HepG2 (cell line): ENCODE results near the gene PDE6H.

Experiments
- CTCF ChIP-seq: sonication (generic); formaldehyde crosslinking; IDR thresholded peaks from 2 replicates; pipeline ENCODE4 v1.5.0; 2020; ENCODE audit warnings: mild to moderate bottlenecking, missing genetic modification reagents, moderate library complexity
- EHMT2 ChIP-seq: fragments of 200-600 bp; sonication (generic); IDR thresholded peaks from 2 replicates; pipeline ENCODE4 v1.7.0; 2017; ENCODE audit warnings: antibody characterized with exemption, low read depth, low read length, borderline replicate concordance
- ESRRA ChIP-seq: sonication (generic); formaldehyde crosslinking; IDR thresholded peaks from 2 replicates; pipeline ENCODE4 v1.5.1; 2020; ENCODE audit warnings: mild to moderate bottlenecking, low read depth, missing genetic modification reagents
- POLR2A ChIP-seq, 2 experiments: IDR thresholded peaks; 2 replicates each; pipeline ENCODE4 v1.6.1; 2011; ENCODE audit warnings: low read depth in 2 of 2, low read length in 2 of 2, mild to moderate bottlenecking in 1 of 2, moderate library complexity in 1 of 2; ENCODE audit not compliant: insufficient read depth in 1 of 2
- POLR2AphosphoS2 ChIP-seq: IDR thresholded peaks from 2 replicates; pipeline ENCODE4 v1.6.1; 2011; ENCODE audit warnings: low read depth, low read length, improper control_type of control experiment
- TARDBP ChIP-seq: sonication (generic); formaldehyde crosslinking; IDR thresholded peaks from 2 replicates; pipeline ENCODE4 v1.8.0; 2022; ENCODE audit warnings: mild to moderate bottlenecking, missing genetic modification reagents
- ZNF572 ChIP-seq: sonication (generic); formaldehyde crosslinking; IDR thresholded peaks from 2 replicates; pipeline ENCODE4 v1.5.1; 2020; ENCODE audit warnings: mild to moderate bottlenecking, missing genetic modification reagents
- ZNF75D ChIP-seq: sonication (generic); formaldehyde crosslinking; IDR thresholded peaks from 2 replicates; pipeline ENCODE4 v1.8.1; 2023; ENCODE audit warnings: missing genetic modification reagents, mild to moderate bottlenecking, borderline replicate concordance
- TF ChIP-seq, protein P1 (sequence below): sonication (generic); formaldehyde crosslinking; IDR thresholded peaks from 2 replicates; pipeline ENCODE4 v1.4.0; 2020; ENCODE audit warnings: missing genetic modification reagents

DNA sequence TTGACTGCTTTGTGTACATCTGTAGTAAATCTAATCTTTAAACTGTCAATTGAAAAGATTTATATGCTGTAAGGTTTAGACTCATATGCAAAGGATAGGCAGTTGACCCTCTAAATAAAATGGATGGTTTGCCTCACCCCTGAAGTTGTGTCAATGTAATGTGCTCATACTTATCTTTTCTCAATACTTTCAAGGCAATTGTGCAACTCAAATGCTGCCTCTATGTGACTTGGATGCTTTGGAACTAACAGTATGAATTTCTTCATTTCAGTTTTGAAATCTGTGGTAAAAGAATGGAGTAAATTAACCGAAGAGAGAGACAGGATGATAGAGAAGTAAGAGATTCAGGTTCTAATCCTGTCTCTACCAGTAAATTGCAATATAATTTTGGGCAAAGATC lies 9.7 kb downstream of the PDE6H start:
- no peak for TF ChIP-seq POLR2A (IDR thresholded peaks at IDR 0.05; ENCODE audit: insufficient read depth in 1 of 2, low read depth in 2 of 2, low read length in 2 of 2)
- TF ChIP-seq, protein P1, sequence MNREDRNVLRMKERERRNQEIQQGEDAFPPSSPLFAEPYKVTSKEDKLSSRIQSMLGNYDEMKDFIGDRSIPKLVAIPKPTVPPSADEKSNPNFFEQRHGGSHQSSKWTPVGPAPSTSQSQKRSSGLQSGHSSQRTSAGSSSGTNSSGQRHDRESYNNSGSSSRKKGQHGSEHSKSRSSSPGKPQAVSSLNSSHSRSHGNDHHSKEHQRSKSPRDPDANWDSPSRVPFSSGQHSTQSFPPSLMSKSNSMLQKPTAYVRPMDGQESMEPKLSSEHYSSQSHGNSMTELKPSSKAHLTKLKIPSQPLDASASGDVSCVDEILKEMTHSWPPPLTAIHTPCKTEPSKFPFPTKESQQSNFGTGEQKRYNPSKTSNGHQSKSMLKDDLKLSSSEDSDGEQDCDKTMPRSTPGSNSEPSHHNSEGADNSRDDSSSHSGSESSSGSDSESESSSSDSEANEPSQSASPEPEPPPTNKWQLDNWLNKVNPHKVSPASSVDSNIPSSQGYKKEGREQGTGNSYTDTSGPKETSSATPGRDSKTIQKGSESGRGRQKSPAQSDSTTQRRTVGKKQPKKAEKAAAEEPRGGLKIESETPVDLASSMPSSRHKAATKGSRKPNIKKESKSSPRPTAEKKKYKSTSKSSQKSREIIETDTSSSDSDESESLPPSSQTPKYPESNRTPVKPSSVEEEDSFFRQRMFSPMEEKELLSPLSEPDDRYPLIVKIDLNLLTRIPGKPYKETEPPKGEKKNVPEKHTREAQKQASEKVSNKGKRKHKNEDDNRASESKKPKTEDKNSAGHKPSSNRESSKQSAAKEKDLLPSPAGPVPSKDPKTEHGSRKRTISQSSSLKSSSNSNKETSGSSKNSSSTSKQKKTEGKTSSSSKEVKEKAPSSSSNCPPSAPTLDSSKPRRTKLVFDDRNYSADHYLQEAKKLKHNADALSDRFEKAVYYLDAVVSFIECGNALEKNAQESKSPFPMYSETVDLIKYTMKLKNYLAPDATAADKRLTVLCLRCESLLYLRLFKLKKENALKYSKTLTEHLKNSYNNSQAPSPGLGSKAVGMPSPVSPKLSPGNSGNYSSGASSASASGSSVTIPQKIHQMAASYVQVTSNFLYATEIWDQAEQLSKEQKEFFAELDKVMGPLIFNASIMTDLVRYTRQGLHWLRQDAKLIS (CRISPR knock-in tag), result no peak
- no peak for TF ChIP-seq POLR2AphosphoS2
- TF ChIP-seq CTCF (CRISPR knock-in tag), result no peak
- no peak for TF ChIP-seq ZNF572 (CRISPR knock-in tag)
- TF ChIP-seq ZNF75D, result no peak
- TF ChIP-seq EHMT2, result no peak
- TF ChIP-seq TARDBP, result no peak
- TF ChIP-seq ESRRA (CRISPR knock-in tag), result no peak
